T-helper 1 cell treated with Interleukin-12 subunit alpha and Interleukin-12 subunit beta and Interleukin-4 antibody, amounts not matched to agents 30 μg/mL and 1 μg/mL, for 36 hours (primary cell): ENCODE measurements around the gene PPP2R3B.
"Not testable (repeated sequence)": the region's sequence is repeated elsewhere in the genome, so short reads cannot be mapped to it uniquely, and the experiment has no call there.

Source experiments
- H3K27ac Mint-ChIP-seq: one replicate; pipeline ENCODE4 v1.8.0; 2021; ENCODE audit warnings: mild to moderate bottlenecking, mixed read lengths
- H3K27me3 Mint-ChIP-seq: one replicate; pipeline ENCODE4 v1.8.0; 2021; ENCODE audit warnings: low read depth, mixed read lengths
- H3K36me3 Mint-ChIP-seq: one replicate; pipeline ENCODE4 v1.8.0; 2021; ENCODE audit warnings: low read depth, mixed read lengths
- H3K4me1 Mint-ChIP-seq: one replicate; pipeline ENCODE4 v1.8.0; 2021; ENCODE audit warnings: low read depth, mixed read lengths
- H3K4me3 Mint-ChIP-seq: one replicate; pipeline ENCODE4 v1.8.0; 2021; ENCODE audit warnings: mild to moderate bottlenecking, moderate library complexity, mixed read lengths
- H3K9me3 Mint-ChIP-seq: one replicate; pipeline ENCODE4 v1.8.0; 2021; ENCODE audit warnings: mixed read lengths

PPP2R3B gene

GRCh38 chrX:311156-312129, 75.3 kb downstream of the PPP2R3B start:
- Mint-ChIP-seq H3K4me1 (peaks cover 3% of the 10 kb centered on the region), H3K9me3 (no peaks in the 10 kb centered on the region), H3K36me3 (peaks cover 26% of the 10 kb centered on the region), H3K4me3 (no peak overlapping the region), H3K27me3 (no peaks in the 10 kb centered on the region), H3K27ac (no peak overlapping the region)

GRCh38 chrX:310621-311155, 76.0 kb downstream of the PPP2R3B start:
- H3K27me3 Mint-ChIP-seq: no peaks in the 10 kb centered on the region
- no peaks in the 10 kb centered on the region for H3K9me3 Mint-ChIP-seq
- no peak overlapping the region for H3K27ac Mint-ChIP-seq
- H3K4me3 Mint-ChIP-seq: no peak overlapping the region
- peaks cover 3% of the 10 kb centered on the region for H3K4me1 Mint-ChIP-seq
- H3K36me3 Mint-ChIP-seq: peaks cover 31% of the 10 kb centered on the region

- Mint-ChIP-seq H3K9me3 (no peaks in the 10 kb centered on the region), H3K36me3 (peaks cover 31% of the 10 kb centered on the region), H3K4me3 (no peak overlapping the region), H3K27me3 (no peaks in the 10 kb centered on the region), H3K27ac (no peak overlapping the region), H3K4me1 (peaks cover 3% of the 10 kb centered on the region)
Measured at GRCh38 chrX:308821-309520, 77.7 kb downstream of the PPP2R3B start.

- Mint-ChIP-seq H3K27ac (no peak overlapping the region), H3K4me1 (peaks cover 3% of the 10 kb centered on the region), H3K27me3 (no peaks in the 10 kb centered on the region), H3K4me3 (no peak overlapping the region), H3K36me3 (peaks cover 31% of the 10 kb centered on the region), H3K9me3 (no peaks in the 10 kb centered on the region)
Measured at GRCh38 chrX:307261-308111, 79.2 kb downstream of the PPP2R3B start.

- H3K36me3 Mint-ChIP-seq: peaks cover 28% of the 10 kb centered on the region
- H3K27ac Mint-ChIP-seq, H3K9me3 Mint-ChIP-seq, H3K4me3 Mint-ChIP-seq, H3K27me3 Mint-ChIP-seq, H3K4me1 Mint-ChIP-seq: not testable (repeated sequence)
Measured at GRCh38 chrX:306614-307251, 80.0 kb downstream of the PPP2R3B start.

GRCh38 chrX:305781-306613, 80.7 kb downstream of the PPP2R3B start:
- H3K27ac Mint-ChIP-seq, H3K4me1 Mint-ChIP-seq, H3K4me3 Mint-ChIP-seq, H3K9me3 Mint-ChIP-seq, H3K27me3 Mint-ChIP-seq: not testable (repeated sequence)
- peaks cover 27% of the 10 kb centered on the region for H3K36me3 Mint-ChIP-seq

GRCh38 chrX:302975-303374, 83.7 kb downstream of the PPP2R3B start:
- Mint-ChIP-seq H3K36me3 (peaks cover 14% of the 10 kb centered on the region), H3K27me3 (no peaks in the 10 kb centered on the region), H3K4me3 (no peak overlapping the region), H3K9me3 (no peaks in the 10 kb centered on the region), H3K27ac (no peak overlapping the region), H3K4me1 (no peaks in the 10 kb centered on the region)

- Mint-ChIP-seq H3K9me3 (no peaks in the 10 kb centered on the region), H3K36me3 (peaks cover 12% of the 10 kb centered on the region), H3K27me3 (no peaks in the 10 kb centered on the region), H3K27ac (no peak overlapping the region), H3K4me3 (no peak overlapping the region), H3K4me1 (no peaks in the 10 kb centered on the region)
Measured at GRCh38 chrX:300334-300733, 86.4 kb downstream of the PPP2R3B start.

- H3K9me3 Mint-ChIP-seq: no peaks in the 10 kb centered on the region
- no peaks in the 10 kb centered on the region for H3K27me3 Mint-ChIP-seq
- peaks cover 12% of the 10 kb centered on the region for H3K36me3 Mint-ChIP-seq
- H3K4me3 Mint-ChIP-seq: no peak overlapping the region
- H3K27ac Mint-ChIP-seq: no peak overlapping the region
- H3K4me1 Mint-ChIP-seq: no peaks in the 10 kb centered on the region
Measured at GRCh38 chrX:298993-299392, 87.7 kb downstream of the PPP2R3B start.

GRCh38 chrX:295136-295535, 91.6 kb downstream of the PPP2R3B start:
- Mint-ChIP-seq H3K4me3 (no peak overlapping the region), H3K27me3 (no peaks in the 10 kb centered on the region), H3K27ac (no peak overlapping the region), H3K9me3 (no peaks in the 10 kb centered on the region), H3K4me1 (no peaks in the 10 kb centered on the region), H3K36me3 (peaks cover 20% of the 10 kb centered on the region)

- Mint-ChIP-seq H3K27ac (no peak overlapping the region), H3K4me3 (no peak overlapping the region), H3K9me3 (no peaks in the 10 kb centered on the region), H3K27me3 (no peaks in the 10 kb centered on the region), H3K4me1 (no peaks in the 10 kb centered on the region), H3K36me3 (peaks cover 21% of the 10 kb centered on the region)
Measured at GRCh38 chrX:292900-293897, 93.5 kb downstream of the PPP2R3B start.

- peaks cover 20% of the 10 kb centered on the region for H3K36me3 Mint-ChIP-seq
- H3K4me1 Mint-ChIP-seq: peaks cover 6% of the 10 kb centered on the region
- H3K9me3 Mint-ChIP-seq: no peaks in the 10 kb centered on the region
- H3K27ac Mint-ChIP-seq: no peak overlapping the region
- H3K4me3 Mint-ChIP-seq: no peak overlapping the region
- H3K27me3 Mint-ChIP-seq: no peaks in the 10 kb centered on the region
Measured at GRCh38 chrX:291411-291901, 95.3 kb downstream of the PPP2R3B start.
